Sigmoid colon (tissue), 4 donors: ENCODE measurements around the gene NSUN6.

Experiments
- EP300 ChIP-seq, 4 donors: sonication (generic); formaldehyde crosslinking; IDR thresholded peaks; one replicate each; pipeline ENCODE4 v1.6.1; 2017; ENCODE audit warnings: antibody characterized with exemption in 4 of 4
- TF ChIP-seq, protein P1 (sequence below), 4 experiments: fragments of 450-650 bp in 3 of 4; fragments of 200-600 bp in 1 of 4; IDR thresholded peaks; one replicate each; pipeline ENCODE4 v1.5.1; 2016 to 2019; ENCODE audit warnings: antibody characterized with exemption in 4 of 4, mild to moderate bottlenecking in 3 of 4, moderate library complexity in 2 of 4

DNA sequence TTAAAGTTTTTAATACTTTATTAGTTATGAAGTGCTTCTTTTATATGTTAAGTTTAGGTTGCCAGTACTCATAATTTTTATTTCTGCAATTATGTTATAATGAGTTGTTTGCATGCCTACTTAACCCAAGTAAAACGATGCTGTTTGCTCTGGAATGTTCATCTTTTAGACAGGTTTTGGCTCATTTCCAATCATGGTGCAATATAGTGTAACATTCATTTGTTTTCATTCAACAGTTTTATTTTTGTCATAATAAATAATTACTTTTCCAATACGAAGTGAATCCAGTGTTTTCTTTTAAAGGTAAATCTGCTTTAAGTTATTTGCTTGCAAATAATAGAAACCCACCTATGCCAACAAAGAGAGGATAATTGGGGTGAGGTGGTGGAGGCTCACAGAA lies 30.0 kb upstream of the NSUN6 start:
- TF ChIP-seq, protein P1, sequence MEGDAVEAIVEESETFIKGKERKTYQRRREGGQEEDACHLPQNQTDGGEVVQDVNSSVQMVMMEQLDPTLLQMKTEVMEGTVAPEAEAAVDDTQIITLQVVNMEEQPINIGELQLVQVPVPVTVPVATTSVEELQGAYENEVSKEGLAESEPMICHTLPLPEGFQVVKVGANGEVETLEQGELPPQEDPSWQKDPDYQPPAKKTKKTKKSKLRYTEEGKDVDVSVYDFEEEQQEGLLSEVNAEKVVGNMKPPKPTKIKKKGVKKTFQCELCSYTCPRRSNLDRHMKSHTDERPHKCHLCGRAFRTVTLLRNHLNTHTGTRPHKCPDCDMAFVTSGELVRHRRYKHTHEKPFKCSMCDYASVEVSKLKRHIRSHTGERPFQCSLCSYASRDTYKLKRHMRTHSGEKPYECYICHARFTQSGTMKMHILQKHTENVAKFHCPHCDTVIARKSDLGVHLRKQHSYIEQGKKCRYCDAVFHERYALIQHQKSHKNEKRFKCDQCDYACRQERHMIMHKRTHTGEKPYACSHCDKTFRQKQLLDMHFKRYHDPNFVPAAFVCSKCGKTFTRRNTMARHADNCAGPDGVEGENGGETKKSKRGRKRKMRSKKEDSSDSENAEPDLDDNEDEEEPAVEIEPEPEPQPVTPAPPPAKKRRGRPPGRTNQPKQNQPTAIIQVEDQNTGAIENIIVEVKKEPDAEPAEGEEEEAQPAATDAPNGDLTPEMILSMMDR (IDR thresholded peaks at IDR 0.05) = no peak
- TF ChIP-seq EP300 (IDR thresholded peaks at IDR 0.05) = no peak
